SJCRH30 (cell line): ENCODE measurements around the gene RNF187. TPM values are rescaled to one million over a fixed set of nuclear protein-coding genes. Genes with fewer than 3 reads are reported as not detected.

Experiments used
- DNase-seq, 2 experiments: peaks; one replicate each; pipeline ENCODE4 v3.0.0-alpha.2; 2015 to 2020
- H3K27ac ChIP-seq: fragments of 250-450 bp; sonication (Bioruptor Pico); 2 replicates; pipeline ENCODE4 v1.5.1; 2020; ENCODE audit warnings: mild to moderate bottlenecking, moderate library complexity
- H3K27me3 ChIP-seq: fragments of 250-450 bp; sonication (Bioruptor Pico); 2 replicates; pipeline ENCODE4 v1.5.1; 2020; ENCODE audit warnings: mild to moderate bottlenecking, moderate library complexity
- H3K36me3 ChIP-seq: fragments of 250-450 bp; sonication (Bioruptor Pico); 2 replicates; pipeline ENCODE4 v1.5.1; 2020; ENCODE audit warnings: mild to moderate bottlenecking, moderate library complexity
- H3K4me1 ChIP-seq: fragments of 250-450 bp; sonication (Bioruptor Pico); 2 replicates; pipeline ENCODE4 v1.5.1; 2020; ENCODE audit warnings: mild to moderate bottlenecking, moderate library complexity
- H3K4me3 ChIP-seq: fragments of 250-450 bp; sonication (Bioruptor Pico); 2 replicates; pipeline ENCODE4 v1.5.1; 2020; ENCODE audit warnings: mild to moderate bottlenecking, moderate library complexity
- H3K9me3 ChIP-seq: fragments of 250-450 bp; sonication (Bioruptor Pico); replicated peaks from 2 replicates; pipeline ENCODE4 v1.5.1; 2020; ENCODE audit warnings: mild to moderate bottlenecking, moderate library complexity
- total RNA-seq: library from RNA; depleted of rRNA; stranded (reverse); fragments of >200 nt; shearing (Covaris generic); gene quantifications from 2 replicates; pipeline ENCODE4 v1.2.3, GENCODE V29; 2014

Gene RNF187
- total RNA-seq, 1 experiment from 2014 or later, result 65.0 TPM

- H3K4me3 ChIP-seq, result no peak overlapping the region; the same call in 1 of the 2 replicates
- DNase-seq, result no peak
- peaks cover 8% of the 10 kb centered on the region; the same call in 1 of the 2 replicates for H3K4me1 ChIP-seq
- H3K36me3 ChIP-seq, result peaks cover 17% of the 10 kb centered on the region
- H3K27ac ChIP-seq, result no peak overlapping the region
- no peaks in the 10 kb centered on the region for H3K27me3 ChIP-seq
- no peaks in the 10 kb centered on the region for H3K9me3 ChIP-seq
Measured at GRCh38 chr1:228488818-228489674, 1.9 kb downstream of the RNF187 start.

GRCh38 chr1:228490120-228491078 is 3.2 kb downstream of the RNF187 start:
- peak in 1 of 2 experiments; percentile 34 for DNase-seq
- H3K27ac ChIP-seq, result peak overlapping the region; percentile 21; the same call in 1 of the 2 replicates
- peaks cover 17% of the 10 kb centered on the region for H3K36me3 ChIP-seq
- no peaks in the 10 kb centered on the region for H3K9me3 ChIP-seq
- H3K27me3 ChIP-seq, result no peaks in the 10 kb centered on the region
- peaks cover 8% of the 10 kb centered on the region; the same call in 1 of the 2 replicates for H3K4me1 ChIP-seq
- no peak overlapping the region for H3K4me3 ChIP-seq

GRCh38 chr1:228493141-228494043 is 6.2 kb downstream of the RNF187 start:
- H3K4me1 ChIP-seq, result peaks cover 5% of the 10 kb centered on the region; the same call in 1 of the 2 replicates
- no peaks in the 10 kb centered on the region for H3K27me3 ChIP-seq
- DNase-seq, result no peak
- H3K4me3 ChIP-seq, result no peak overlapping the region
- no peaks in the 10 kb centered on the region for H3K9me3 ChIP-seq
- H3K36me3 ChIP-seq, result peaks cover 17% of the 10 kb centered on the region
- no peak overlapping the region for H3K27ac ChIP-seq

GRCh38 chr1:228494044-228494353 is 6.8 kb downstream of the RNF187 start:
- Histone ChIP-seq H3K4me3 (no peak overlapping the region), H3K27ac (no peak overlapping the region), H3K4me1 (no peaks in the 10 kb centered on the region), H3K27me3 (no peaks in the 10 kb centered on the region), H3K9me3 (no peaks in the 10 kb centered on the region), H3K36me3 (peaks cover 17% of the 10 kb centered on the region)
- no peak for DNase-seq

- H3K4me1 ChIP-seq, result no peaks in the 10 kb centered on the region
- H3K27me3 ChIP-seq, result no peaks in the 10 kb centered on the region
- H3K9me3 ChIP-seq, result no peaks in the 10 kb centered on the region
- H3K36me3 ChIP-seq, result peaks cover 17% of the 10 kb centered on the region
- H3K4me3 ChIP-seq, result no peak overlapping the region
- no peak overlapping the region for H3K27ac ChIP-seq
- no peak for DNase-seq
Measured at GRCh38 chr1:228494391-228494790, 7.2 kb downstream of the RNF187 start.

- DNase-seq, result no peak
- Histone ChIP-seq H3K27me3 (no peaks in the 10 kb centered on the region), H3K4me3 (no peak overlapping the region), H3K27ac (no peak overlapping the region), H3K9me3 (no peaks in the 10 kb centered on the region), H3K4me1 (no peaks in the 10 kb centered on the region), H3K36me3 (peaks cover 14% of the 10 kb centered on the region)
Measured at GRCh38 chr1:228494970-228495853, 8.0 kb downstream of the RNF187 start.

GRCh38 chr1:228496084-228496483 is 8.9 kb downstream of the RNF187 start:
- no peak overlapping the region for H3K27ac ChIP-seq
- H3K4me3 ChIP-seq, result no peak overlapping the region
- no peak for DNase-seq
- no peaks in the 10 kb centered on the region for H3K9me3 ChIP-seq
- peaks cover 10% of the 10 kb centered on the region for H3K36me3 ChIP-seq
- no peaks in the 10 kb centered on the region for H3K4me1 ChIP-seq
- H3K27me3 ChIP-seq, result no peaks in the 10 kb centered on the region

- Histone ChIP-seq H3K36me3 (peaks cover 9% of the 10 kb centered on the region), H3K9me3 (no peaks in the 10 kb centered on the region), H3K4me1 (no peaks in the 10 kb centered on the region), H3K4me3 (no peak overlapping the region), H3K27ac (no peak overlapping the region), H3K27me3 (no peaks in the 10 kb centered on the region)
- DNase-seq, result no peak
Measured at GRCh38 chr1:228496494-228496893, 9.3 kb downstream of the RNF187 start.

- Histone ChIP-seq H3K27me3 (no peaks in the 10 kb centered on the region), H3K36me3 (peaks cover 4% of the 10 kb centered on the region; the same call in 1 of the 2 replicates), H3K4me3 (no peak overlapping the region), H3K4me1 (no peaks in the 10 kb centered on the region), H3K9me3 (no peaks in the 10 kb centered on the region), H3K27ac (no peak overlapping the region)
- no peak for DNase-seq
Measured at GRCh38 chr1:228497206-228497605, 10.0 kb downstream of the RNF187 start.

GRCh38 chr1:228497817-228498216 is 10.6 kb downstream of the RNF187 start:
- H3K9me3 ChIP-seq, result no peaks in the 10 kb centered on the region
- H3K36me3 ChIP-seq, result peaks cover 3% of the 10 kb centered on the region; the same call in 1 of the 2 replicates

GRCh38 chr1:228500143-228500734 is 13.1 kb downstream of the RNF187 start:
- H3K9me3 ChIP-seq, result no peaks in the 10 kb centered on the region
- no peak for DNase-seq
- H3K4me1 ChIP-seq, result no peaks in the 10 kb centered on the region
- H3K27ac ChIP-seq, result no peak overlapping the region
- no peak overlapping the region for H3K4me3 ChIP-seq
- no peaks in the 10 kb centered on the region for H3K27me3 ChIP-seq
- H3K36me3 ChIP-seq, result no peaks in the 10 kb centered on the region

More at GRCh38 chr1:228497817-228498216, 10.6 kb downstream of the RNF187 start:
- H3K4me1 ChIP-seq, result no peaks in the 10 kb centered on the region
- H3K4me3 ChIP-seq, result no peak overlapping the region
- no peak overlapping the region for H3K27ac ChIP-seq
- H3K27me3 ChIP-seq, result no peaks in the 10 kb centered on the region
- DNase-seq, result no peak

GRCh38 chr1:228500901-228501871 is 14.0 kb downstream of the RNF187 start:
- peak; percentile 78 to 94 for DNase-seq
- Histone ChIP-seq H3K9me3 (no peaks in the 10 kb centered on the region), H3K36me3 (no peaks in the 10 kb centered on the region), H3K4me1 (no peaks in the 10 kb centered on the region), H3K27ac (no peak overlapping the region), H3K27me3 (no peaks in the 10 kb centered on the region), H3K4me3 (peak overlapping the region; percentile 11; the same call in 1 of the 2 replicates)
